MM.1S (cell line): ENCODE measurements around the gene SLC9A3.
A peak's percentile ranks its signal among the peaks of the same experiment; 100 is the strongest.

ENCODE experiments used
- DNase-seq: peaks from one replicate; pipeline ENCODE4 v3.0.0-alpha.2; 2015
- H2AFZ ChIP-seq: fragments of 300-600 bp; sonication (generic); 2 replicates; pipeline ENCODE4 v1.6.0; 2016; ENCODE audit warnings: antibody characterized with exemption, low read length
- H3F3A ChIP-seq: fragments of 300-600 bp; sonication (generic); 2 replicates; pipeline ENCODE4 v1.6.1; 2016; ENCODE audit warnings: mild to moderate bottlenecking, antibody characterized with exemption, low read length, moderate library complexity, mixed read lengths; ENCODE audit not compliant: insufficient read depth
- H3K27ac ChIP-seq: fragments of 300-600 bp; sonication (generic); 2 replicates; pipeline ENCODE4 v1.5.1; 2016; ENCODE audit warnings: mild to moderate bottlenecking, low read length
- H3K27me3 ChIP-seq: fragments of 300-600 bp; sonication (generic); replicated peaks from 2 replicates; pipeline ENCODE4 v1.6.0; 2016; ENCODE audit warnings: low read length; ENCODE audit not compliant: insufficient read depth
- H3K36me3 ChIP-seq: fragments of 300-600 bp; sonication (generic); replicated peaks from 2 replicates; pipeline ENCODE4 v1.6.1; 2016; ENCODE audit warnings: mild to moderate bottlenecking, low read length, mixed read lengths; ENCODE audit not compliant: insufficient read depth
- H3K4me1 ChIP-seq: fragments of 300-600 bp; sonication (generic); 2 replicates; pipeline ENCODE4 v1.6.1; 2016; ENCODE audit warnings: low read length, mixed read lengths
- H3K4me2 ChIP-seq: fragments of 300-600 bp; sonication (generic); 2 replicates; pipeline ENCODE4 v1.6.0; 2016; ENCODE audit warnings: low read depth, low read length
- H3K4me3 ChIP-seq: fragments of 300-600 bp; sonication (generic); 2 replicates; pipeline ENCODE4 v1.5.1; 2016; ENCODE audit warnings: low read length, mixed read lengths
- H3K79me2 ChIP-seq: fragments of 300-600 bp; sonication (generic); 2 replicates; pipeline ENCODE4 v1.6.1; 2016; ENCODE audit warnings: mixed run types, low read length, mixed read lengths
- H3K9ac ChIP-seq: fragments of 300-600 bp; sonication (generic); 2 replicates; pipeline ENCODE4 v1.6.1; 2016; ENCODE audit warnings: low read length, mixed read lengths
- H3K9me2 ChIP-seq: fragments of 300-600 bp; sonication (generic); replicated peaks from 2 replicates; pipeline ENCODE4 v1.6.1; 2016; ENCODE audit warnings: mild to moderate bottlenecking, low read length, mixed read lengths; ENCODE audit not compliant: insufficient read depth
- H3K9me3 ChIP-seq: fragments of 300-600 bp; sonication (generic); replicated peaks from 2 replicates; pipeline ENCODE4 v1.6.1; 2016; ENCODE audit warnings: mild to moderate bottlenecking, low read length, mixed read lengths; ENCODE audit not compliant: insufficient read depth
- H4K20me1 ChIP-seq: fragments of 300-600 bp; sonication (generic); 2 replicates; pipeline ENCODE4 v1.6.1; 2016; ENCODE audit warnings: mild to moderate bottlenecking, low read length, moderate library complexity, mixed read lengths; ENCODE audit not compliant: insufficient read depth
- EZH2 ChIP-seq: fragments of 300-600 bp; sonication (generic); optimal IDR thresholded peaks from 2 replicates; pipeline ENCODE3; 2017; ENCODE audit warnings: low read depth, mild to moderate bottlenecking, antibody characterized with exemption, low read length, mixed read lengths
- EZH2phosphoT487 ChIP-seq: fragments of 300-600 bp; sonication (generic); IDR thresholded peaks from 2 replicates; pipeline ENCODE4 v1.6.1; 2018; ENCODE audit warnings: antibody characterized with exemption, low read length
- TF ChIP-seq, protein P1 (sequence below): fragments of 300-600 bp; sonication (generic); IDR thresholded peaks from 2 replicates; pipeline ENCODE4 v1.5.1; 2016; ENCODE audit warnings: antibody characterized with exemption, low read length, mixed read lengths

The SLC9A3 gene

GRCh38 chr5:441996-442334 is 82.3 kb downstream of the SLC9A3 start:
- peak overlapping the region; percentile 100 for H3K4me3 ChIP-seq
- TF ChIP-seq, protein P1, sequence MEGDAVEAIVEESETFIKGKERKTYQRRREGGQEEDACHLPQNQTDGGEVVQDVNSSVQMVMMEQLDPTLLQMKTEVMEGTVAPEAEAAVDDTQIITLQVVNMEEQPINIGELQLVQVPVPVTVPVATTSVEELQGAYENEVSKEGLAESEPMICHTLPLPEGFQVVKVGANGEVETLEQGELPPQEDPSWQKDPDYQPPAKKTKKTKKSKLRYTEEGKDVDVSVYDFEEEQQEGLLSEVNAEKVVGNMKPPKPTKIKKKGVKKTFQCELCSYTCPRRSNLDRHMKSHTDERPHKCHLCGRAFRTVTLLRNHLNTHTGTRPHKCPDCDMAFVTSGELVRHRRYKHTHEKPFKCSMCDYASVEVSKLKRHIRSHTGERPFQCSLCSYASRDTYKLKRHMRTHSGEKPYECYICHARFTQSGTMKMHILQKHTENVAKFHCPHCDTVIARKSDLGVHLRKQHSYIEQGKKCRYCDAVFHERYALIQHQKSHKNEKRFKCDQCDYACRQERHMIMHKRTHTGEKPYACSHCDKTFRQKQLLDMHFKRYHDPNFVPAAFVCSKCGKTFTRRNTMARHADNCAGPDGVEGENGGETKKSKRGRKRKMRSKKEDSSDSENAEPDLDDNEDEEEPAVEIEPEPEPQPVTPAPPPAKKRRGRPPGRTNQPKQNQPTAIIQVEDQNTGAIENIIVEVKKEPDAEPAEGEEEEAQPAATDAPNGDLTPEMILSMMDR = no peak
- TF ChIP-seq EZH2 (no peak), EZH2phosphoT487 (no peak)
- no peaks in the 10 kb centered on the region for H3K27me3 ChIP-seq
- 0 out of 2 replicates have a peak, but pooled peaks cover 3% of the 10 kb centered on the region for H3F3A ChIP-seq
- H2AFZ ChIP-seq = peak overlapping the region; percentile 98; the same call in 1 of the 2 replicates
- peaks cover 37% of the 10 kb centered on the region for H3K79me2 ChIP-seq
- H3K9ac ChIP-seq = peak overlapping the region; percentile 84; the same call in 1 of the 2 replicates
- H3K27ac ChIP-seq = no peak overlapping the region
- peak overlapping the region; percentile 96 for H3K4me2 ChIP-seq
- H3K9me2 ChIP-seq = no peaks in the 10 kb centered on the region
- no peaks in the 10 kb centered on the region for H3K36me3 ChIP-seq
- peaks cover 24% of the 10 kb centered on the region for H3K4me1 ChIP-seq
- no peak for DNase-seq
- H4K20me1 ChIP-seq = no peaks in the 10 kb centered on the region
- H3K9me3 ChIP-seq = no peaks in the 10 kb centered on the region

- TF ChIP-seq EZH2 = no peak
- Histone ChIP-seq H3K9ac (no peak overlapping the region), H3K4me1 (peaks cover 24% of the 10 kb centered on the region), H3K36me3 (no peaks in the 10 kb centered on the region), H3F3A (0 out of 2 replicates have a peak, but pooled peaks cover 3% of the 10 kb centered on the region), H3K4me2 (peak overlapping the region; percentile 45), H3K9me3 (no peaks in the 10 kb centered on the region), H3K9me2 (no peaks in the 10 kb centered on the region), H3K79me2 (peaks cover 33% of the 10 kb centered on the region), H3K27me3 (peaks cover 6% of the 10 kb centered on the region), H2AFZ (no peak overlapping the region), H3K27ac (no peak overlapping the region), H3K4me3 (no peak overlapping the region), H4K20me1 (no peaks in the 10 kb centered on the region)
- DNase-seq = no peak
These were observed 83.6 kb downstream of the SLC9A3 start for GRCh38 chr5:440401-441201.

GRCh38 chr5:439636-440035 is 84.6 kb downstream of the SLC9A3 start:
- Histone ChIP-seq H3K9me3 (no peaks in the 10 kb centered on the region), H3K4me2 (no peak overlapping the region), H3K4me1 (peaks cover 24% of the 10 kb centered on the region), H3K36me3 (no peaks in the 10 kb centered on the region), H3K9ac (no peak overlapping the region), H3K9me2 (no peaks in the 10 kb centered on the region), H4K20me1 (no peaks in the 10 kb centered on the region), H3K27ac (no peak overlapping the region), H2AFZ (no peak overlapping the region), H3K4me3 (no peak overlapping the region), H3K79me2 (peaks cover 25% of the 10 kb centered on the region), H3K27me3 (peaks cover 15% of the 10 kb centered on the region), H3F3A (0 out of 2 replicates have a peak, but pooled peaks cover 3% of the 10 kb centered on the region)
- DNase-seq = no peak
- TF ChIP-seq, protein P1 = no peak
- TF ChIP-seq EZH2phosphoT487 = no peak
- no peak for TF ChIP-seq EZH2

DNA sequence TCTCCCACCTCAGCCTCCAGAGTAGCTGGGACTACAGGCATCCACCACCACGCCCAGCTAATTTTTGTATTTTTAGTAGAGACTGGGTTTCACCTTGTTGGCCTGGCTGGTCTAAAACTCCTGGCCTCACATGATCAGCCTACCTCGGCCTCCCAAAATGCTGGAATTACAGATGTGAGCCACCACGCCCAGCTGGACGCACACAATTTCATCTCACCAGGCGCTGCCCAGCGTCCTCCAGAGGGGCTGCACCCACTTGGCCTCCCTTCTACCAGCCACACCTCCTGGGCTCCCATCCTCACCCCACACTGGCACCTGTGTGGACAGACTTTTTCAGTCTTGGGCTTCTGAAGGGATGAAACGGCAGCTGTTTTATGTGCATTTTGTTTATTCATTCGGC is 85.1 kb downstream of the SLC9A3 start:
- Histone ChIP-seq H3K4me2 (no peak overlapping the region), H3K27ac (no peak overlapping the region), H3K36me3 (no peaks in the 10 kb centered on the region), H4K20me1 (no peaks in the 10 kb centered on the region), H3K4me3 (no peak overlapping the region), H3K79me2 (peaks cover 20% of the 10 kb centered on the region), H3K9me3 (no peaks in the 10 kb centered on the region), H3K4me1 (peaks cover 22% of the 10 kb centered on the region), H3K9me2 (no peaks in the 10 kb centered on the region), H3F3A (0 out of 2 replicates have a peak, but pooled peaks cover 1% of the 10 kb centered on the region), H3K27me3 (peaks cover 20% of the 10 kb centered on the region), H2AFZ (no peak overlapping the region), H3K9ac (no peak overlapping the region)
- TF ChIP-seq, protein P1 = no peak
- no peak for TF ChIP-seq EZH2phosphoT487
- no peak for TF ChIP-seq EZH2
- no peak for DNase-seq
